ENCODE measurements around the gene DCTPP1. TPM values are rescaled to one million over a fixed set of nuclear protein-coding genes. Genes with fewer than 3 reads are reported as not detected.

Gene DCTPP1
- total RNA-seq: 7.7 and 8.5 TPM in 2 replicates

GRCh38 chr16:30429678-30430427, at the start of gene DCTPP1:
TSS of gene DCTPP1 (minus strand) at chr16:30430030. CDS start at chr16:30429980, 50 bp downstream.

GRCh38 chr16:30472328-30472942, 42.6 kb upstream of the DCTPP1 start, which contains the start of gene ITGAL:
TSS of gene ITGAL (plus strand) at chr16:30472742. CDS start at chr16:30472838, 96 bp downstream.

GRCh38 chr16:30445408-30446202, 15.8 kb upstream of the DCTPP1 start, which contains the start of gene SEPHS2:
TSS of gene SEPHS2 (minus strand) at chr16:30445874. CDS start at chr16:30445727, 147 bp downstream.

GRCh38 chr16:30407102-30407803, 22.6 kb downstream of the DCTPP1 start, which contains the start of gene ZNF771:
TSS of gene ZNF771 (plus strand) at chr16:30407606. CDS start at chr16:30408054, 448 bp downstream.

GRCh38 chr16:30395155-30395991, 34.5 kb downstream of the DCTPP1 start, which contains the start of gene ZNF48:
TSS of gene ZNF48 (plus strand) at chr16:30395420. CDS start at chr16:30395795, 375 bp downstream.

DNA sequence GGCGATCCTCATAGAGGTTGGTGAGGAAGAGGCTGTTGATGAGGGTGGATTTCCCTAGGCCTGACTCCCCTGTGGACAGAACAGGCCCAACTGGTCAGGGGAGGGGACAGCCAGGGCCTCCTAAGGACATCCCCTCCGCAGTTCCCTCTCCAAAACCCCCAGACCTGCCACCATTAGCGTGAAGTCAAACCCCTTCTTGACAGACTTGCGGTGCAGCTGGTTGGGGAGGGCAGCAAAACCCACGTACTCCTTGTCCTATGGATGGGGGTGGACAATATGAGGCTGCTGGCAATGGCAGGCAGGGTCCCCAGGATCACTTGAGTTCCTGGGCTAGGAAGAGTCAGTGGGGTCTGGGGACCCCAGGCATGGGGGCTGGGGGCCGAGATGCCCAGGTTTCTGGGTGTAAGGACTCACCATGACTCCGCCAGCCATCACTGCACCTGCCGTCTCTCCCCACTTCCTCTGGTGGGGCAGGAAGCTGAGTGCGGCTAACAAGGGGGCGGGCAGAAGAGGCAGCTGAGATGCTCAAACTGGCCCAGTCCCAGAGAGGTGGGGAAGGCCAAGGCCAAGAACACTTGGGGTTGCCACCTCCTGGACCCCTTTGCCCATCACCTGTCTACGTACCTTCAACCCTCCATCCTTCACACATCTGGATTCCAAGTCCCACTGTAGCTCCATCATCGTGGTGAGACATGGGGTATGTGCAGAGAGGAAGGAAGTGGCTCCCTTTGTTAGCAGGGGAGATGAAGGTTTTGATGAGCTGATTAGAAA, 47.5 kb downstream of the DCTPP1 start, which contains the start of gene SEPTIN1:
TSS of gene SEPTIN1 (minus strand) at position 451 of the 771 bp plus-strand sequence. CDS start at position 432, 19 bp downstream.

GRCh38 chr16:30374538-30374937, 55.3 kb downstream of the DCTPP1 start, which contains the start of gene MYL11:
TSS of gene MYL11 (plus strand) at chr16:30374802. CDS start at chr16:30374858, 56 bp downstream.

Other genes starting within 250 kb of the DCTPP1 start
- gene CORO1A, start 246.4 kb downstream of the DCTPP1 start, total RNA-seq: 0.20 and 0.33 TPM in 2 replicates
- gene BOLA2B, start 236.4 kb downstream of the DCTPP1 start, total RNA-seq: 8.5 and 19.2 TPM in 2 replicates
- gene SLX1A, start 236.2 kb downstream of the DCTPP1 start, total RNA-seq: 15.0 and 25.2 TPM in 2 replicates
- 2.2 and 4.0 TPM in 2 replicates for gene SULT1A3, start 230.8 kb downstream of the DCTPP1 start, total RNA-seq
- 0.59 and 0.73 TPM in 2 replicates for gene NPIPB13, start 181.6 kb downstream of the DCTPP1 start, total RNA-seq
- 24.5 and 25.1 TPM in 2 replicates for gene CD2BP2, start 74.7 kb downstream of the DCTPP1 start, total RNA-seq
- 36.3 and 42.3 TPM in 2 replicates for gene TBC1D10B, start 59.5 kb downstream of the DCTPP1 start, total RNA-seq
- gene MYL11, start 55.2 kb downstream of the DCTPP1 start, total RNA-seq: not detected in 2 replicates
- gene SEPTIN1, start 47.5 kb downstream of the DCTPP1 start, total RNA-seq: 0.13 and 0.17 TPM in 2 replicates
- gene ZNF48, start 34.6 kb downstream of the DCTPP1 start, total RNA-seq: 4.9 and 9.4 TPM in 2 replicates
- gene ZNF771, start 22.4 kb downstream of the DCTPP1 start, total RNA-seq: 9.8 and 12.4 TPM in 2 replicates
- 8.6 and 10.8 TPM in 2 replicates for gene SEPHS2, start 15.8 kb upstream of the DCTPP1 start, total RNA-seq
- gene ITGAL, start 42.7 kb upstream of the DCTPP1 start, total RNA-seq: 0.17 TPM in 1 of 2 replicates, not detected in the other
- 14.1 and 21.0 TPM in 2 replicates for gene ZNF768, start 96.5 kb upstream of the DCTPP1 start, total RNA-seq
- gene ZNF747, start 104.8 kb upstream of the DCTPP1 start, total RNA-seq: 10.2 and 11.6 TPM in 2 replicates
- gene ZNF764, start 128.3 kb upstream of the DCTPP1 start, total RNA-seq: 4.8 and 5.1 TPM in 2 replicates
- gene ZNF688, start 141.7 kb upstream of the DCTPP1 start, total RNA-seq: 4.4 and 7.8 TPM in 2 replicates
- 10.2 and 10.6 TPM in 2 replicates for gene ZNF785, start 155.7 kb upstream of the DCTPP1 start, total RNA-seq
- 3.8 and 3.9 TPM in 2 replicates for gene ZNF689, start 180.4 kb upstream of the DCTPP1 start, total RNA-seq
- gene PRR14, start 220.9 kb upstream of the DCTPP1 start, total RNA-seq: 8.9 and 9.3 TPM in 2 replicates
- gene FBRS, start 228.4 kb upstream of the DCTPP1 start, total RNA-seq: 21.6 and 22.4 TPM in 2 replicates

Data from smooth muscle cell of the pulmonary artery (primary cell).